Aorta (tissue), 5 donors: ENCODE measurements around the gene SOCS2. TPM values are rescaled to one million over a fixed set of nuclear protein-coding genes. Genes with fewer than 3 reads are reported as not detected.

Source experiments
- ATAC-seq: fragments of 200-7000 bp; cut with Tn5 transposase; one replicate; pipeline ENCODE4 v1.9.1; 2022; ENCODE audit warnings: moderate library complexity; ENCODE audit not compliant: low FRiP score
- DNase-seq, 2 donors: peaks; one replicate each; pipeline ENCODE4 v3.0.0-alpha.2; 2020
- H3K27ac ChIP-seq, 2 donors: one replicate each; pipeline ENCODE4 v1.5.1; 2013; ENCODE audit warnings: low read length in 2 of 2, mild to moderate bottlenecking in 2 of 2, moderate library complexity in 2 of 2, control low read depth in 1 of 2, inconsistent platforms in 1 of 2, low read depth in 1 of 2
- H3K27me3 ChIP-seq, 2 donors: one replicate each; pipeline ENCODE4 v1.6.1; 2013; ENCODE audit warnings: control low read depth in 1 of 2, low read length in 1 of 2, mild to moderate bottlenecking in 1 of 2, moderate library complexity in 1 of 2; ENCODE audit not compliant: insufficient read depth in 2 of 2, control insufficient read depth in 1 of 2
- H3K36me3 ChIP-seq, 2 donors: one replicate each; pipeline ENCODE4 v1.6.1; 2013; ENCODE audit warnings: control low read depth in 1 of 2, low read length in 1 of 2, mild to moderate bottlenecking in 1 of 2; ENCODE audit not compliant: insufficient read depth in 2 of 2, control insufficient read depth in 1 of 2
- H3K4me1 ChIP-seq, 2 donors: one replicate each; pipeline ENCODE4 v1.6.1; 2013; ENCODE audit warnings: low read length in 2 of 2, control low read depth in 1 of 2, mild to moderate bottlenecking in 1 of 2, moderate library complexity in 1 of 2; ENCODE audit not compliant: insufficient read depth in 2 of 2, control insufficient read depth in 1 of 2
- H3K4me3 ChIP-seq, 2 donors: one replicate each; pipeline ENCODE4 v1.5.1; 2013; ENCODE audit warnings: low read length in 2 of 2, control low read depth in 1 of 2, mild to moderate bottlenecking in 1 of 2
- H3K9me3 ChIP-seq: one replicate; pipeline ENCODE4 v1.6.1; 2013; ENCODE audit warnings: mild to moderate bottlenecking, low read length; ENCODE audit not compliant: control insufficient read depth
- WGBS, 2 donors: extraction: QIAGEN DNeasy Blood & Tissue Kit; methylation state at CpG; one replicate each; pipeline ENCODE4 v1.1.7; 2013; 5-methylcytosine and 5-hydroxymethylcytosine counted together
- intact Hi-C, 2 donors: fragments of 100-400 bp; cut with DNase I; formaldehyde crosslinking; loops; one replicate each; pipeline versions ENCODE4 v1.14.2 to v1.15.0; 2022
- polyA plus RNA-seq, 2 donors: library from polyadenylated mRNA; stranded (reverse); fragments of 200-250 nt; gene quantifications; one replicate each; pipeline ENCODE4 v1.2.3, GENCODE V29; 2013
- total RNA-seq, 2 donors: library from RNA; stranded (reverse); fragmentation: NEBNext Ultra II Directional; extraction: Animal tissue kit (Norgen Biotek cat#: 25700); gene quantifications; one replicate each; pipeline ENCODE4 v1.2.1, GENCODE V29; 2021
- donor health status: healthy with polysubstance abuse.
- donor health status: Bipolar disorder and iron deficiency.
- donor health status: DM: no; HTN: no; CAD: no.
- donor health status: DM: no; HTN: no; CAD: no.
- donor health status: DM: yes; HTN: yes; CAD: no.

The SOCS2 gene
- total and polyA plus RNA-seq, 4 donors = 14.3 to 27.1 (median 23.6) TPM

GRCh38 chr12:93583627-93584392 lies 11.3 kb downstream of the SOCS2 start:
- intact Hi-C loops = no loop called here
- WGBS, 2 donors = 92 to 96% methylated on average over 5 of the region's 5 CpGs
- Histone ChIP-seq H3K27ac (no peak overlapping the region), H3K4me1 (no peaks in the 10 kb centered on the region), H3K4me3 (no peak overlapping the region), H3K36me3 (no peaks in the 10 kb centered on the region), H3K9me3 (no peaks in the 10 kb centered on the region), H3K27me3 (no peaks in the 10 kb centered on the region)
- DNase-seq (no peak), ATAC-seq (no peak)

- Histone ChIP-seq H3K4me3 (no peak overlapping the region), H3K36me3 (no peaks in the 10 kb centered on the region), H3K9me3 (no peaks in the 10 kb centered on the region), H3K4me1 (no peaks in the 10 kb centered on the region), H3K27me3 (no peaks in the 10 kb centered on the region), H3K27ac (no peak overlapping the region)
- WGBS, 2 donors = 93 to 100% methylated on average over 2 of the region's 2 CpGs
- DNase-seq = no peak
- intact Hi-C loops = no loop called here
- no peak for ATAC-seq
Measured at GRCh38 chr12:93585247-93585646, 12.8 kb downstream of the SOCS2 start.

DNA sequence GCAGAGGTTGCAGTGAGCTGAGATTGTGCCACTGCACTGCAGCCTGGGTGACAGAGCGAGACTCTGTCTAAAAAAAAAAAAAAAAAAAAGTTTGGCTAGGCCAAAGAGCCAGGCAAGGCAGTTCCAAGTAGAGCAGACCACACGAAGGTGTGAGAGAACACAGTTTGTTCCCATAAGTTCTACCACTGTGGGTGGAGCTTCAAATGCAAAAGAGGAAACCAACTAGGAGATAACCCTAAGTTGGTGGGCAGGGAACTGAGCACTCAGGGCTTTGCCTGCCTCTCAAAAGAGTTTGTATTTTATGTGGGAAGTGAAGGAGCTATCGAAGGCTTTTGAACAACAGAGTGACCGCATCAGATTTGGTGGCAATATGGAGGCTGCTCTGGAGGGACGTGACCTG lies 15.1 kb downstream of the SOCS2 start:
- no peak overlapping the region for H3K4me3 ChIP-seq
- no peaks in the 10 kb centered on the region for H3K27me3 ChIP-seq
- 85 to 86% methylated on average over 5 of the region's 5 CpGs for WGBS, 2 donors
- no peak overlapping the region for H3K27ac ChIP-seq
- DNase-seq = no peak
- ATAC-seq = no peak
- no peaks in the 10 kb centered on the region for H3K9me3 ChIP-seq
- H3K4me1 ChIP-seq = peaks cover 0 to 3% of the 10 kb centered on the region in 2 donors
- intact Hi-C loops = no loop called here
- H3K36me3 ChIP-seq = no peaks in the 10 kb centered on the region

- DNase-seq (no peak), ATAC-seq (no peak)
- WGBS, 2 donors = 83 to 90% methylated on average over 2 of the region's 2 CpGs
- Histone ChIP-seq H3K4me1 (peaks cover 0 to 3% of the 10 kb centered on the region in 2 donors), H3K9me3 (no peaks in the 10 kb centered on the region), H3K36me3 (no peaks in the 10 kb centered on the region), H3K27me3 (no peaks in the 10 kb centered on the region), H3K27ac (no peak overlapping the region), H3K4me3 (no peak overlapping the region)
- intact Hi-C loops = no loop called here
Measured at GRCh38 chr12:93589081-93589480, 16.6 kb downstream of the SOCS2 start.

GRCh38 chr12:93591137-93591868 lies 18.8 kb downstream of the SOCS2 start:
- H3K4me3 ChIP-seq = peak overlapping the region; percentile 54 to 88
- peaks cover 0 to 3% of the 10 kb centered on the region in 2 donors for H3K4me1 ChIP-seq
- ATAC-seq (peak; percentile 94), DNase-seq (peak; percentile 88 to 90)
- intact Hi-C loops = loop anchor here in 1 of 2 donors (2.0 kb wide), 1 partner anchor 19 kb away; the partner anchor contains the start of gene SOCS2
- H3K27ac ChIP-seq = peak overlapping the region in 1 of 2 donors; percentile 79
- no peaks in the 10 kb centered on the region for H3K36me3 ChIP-seq
- no peaks in the 10 kb centered on the region for H3K9me3 ChIP-seq
- 2 to 3% methylated on average over 37 of the region's 37 CpGs for WGBS, 2 donors
- H3K27me3 ChIP-seq = no peaks in the 10 kb centered on the region

DNA sequence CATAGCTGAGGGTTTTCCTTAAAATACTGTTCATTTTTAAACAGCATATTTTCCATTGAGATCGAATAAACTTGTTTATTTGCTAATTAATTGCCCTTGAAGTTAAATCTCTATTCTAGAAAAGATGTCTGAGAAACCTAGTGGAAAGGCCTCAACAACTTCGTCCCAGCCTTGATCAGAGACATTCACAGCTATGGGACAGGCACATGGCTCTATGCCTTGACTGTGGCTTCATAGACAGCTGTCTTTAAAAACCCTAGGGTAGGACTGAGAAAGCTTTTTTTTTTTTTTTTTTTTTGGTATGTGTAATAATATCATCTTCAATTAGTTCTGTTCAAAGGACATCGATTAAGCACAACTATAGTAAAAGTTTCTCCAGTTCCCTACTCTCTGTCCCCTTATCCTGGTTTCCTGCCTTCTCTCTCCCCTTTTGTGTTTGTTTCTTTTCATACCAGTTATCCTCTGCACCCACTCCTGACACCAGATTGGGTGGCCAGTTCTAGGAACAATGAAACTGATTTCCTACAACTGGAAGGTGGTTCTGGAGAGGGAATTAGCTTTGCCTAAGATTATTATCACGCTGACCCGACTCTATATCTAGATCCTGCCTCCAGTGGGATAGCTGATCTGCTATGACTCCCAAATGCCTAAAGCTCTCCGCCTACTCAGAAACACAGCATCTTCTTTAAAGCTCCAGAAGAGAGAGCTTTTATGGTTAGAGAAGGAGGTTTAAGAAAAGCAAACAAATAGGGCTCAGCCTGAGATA lies 20.3 kb downstream of the SOCS2 start:
- Histone ChIP-seq H3K36me3 (no peaks in the 10 kb centered on the region), H3K4me1 (peaks cover 0 to 3% of the 10 kb centered on the region in 2 donors), H3K27me3 (no peaks in the 10 kb centered on the region), H3K27ac (peak overlapping the region in 1 of 2 donors; percentile 25), H3K9me3 (no peaks in the 10 kb centered on the region), H3K4me3 (no peak overlapping the region)
- ATAC-seq = no peak
- intact Hi-C loops = no loop called here
- no peak for DNase-seq
- WGBS, 2 donors = 92 to 97% methylated on average over 6 of the region's 6 CpGs

- no peak for ATAC-seq
- WGBS, 2 donors = 87 to 96% methylated on average over 2 of the region's 2 CpGs
- H3K27ac ChIP-seq = no peak overlapping the region
- intact Hi-C loops = no loop called here
- peaks cover 0 to 3% of the 10 kb centered on the region in 2 donors for H3K4me1 ChIP-seq
- DNase-seq = no peak
- H3K36me3 ChIP-seq = no peaks in the 10 kb centered on the region
- H3K9me3 ChIP-seq = no peaks in the 10 kb centered on the region
- no peaks in the 10 kb centered on the region for H3K27me3 ChIP-seq
- no peak overlapping the region for H3K4me3 ChIP-seq
Measured at GRCh38 chr12:93593843-93594242, 21.4 kb downstream of the SOCS2 start.

- Histone ChIP-seq H3K4me1 (peaks cover 0 to 3% of the 10 kb centered on the region in 2 donors), H3K4me3 (no peak overlapping the region), H3K27ac (no peak overlapping the region), H3K36me3 (no peaks in the 10 kb centered on the region), H3K9me3 (no peaks in the 10 kb centered on the region), H3K27me3 (no peaks in the 10 kb centered on the region)
- WGBS, 2 donors = 79 to 85% methylated on average over 6 of the region's 6 CpGs
- DNase-seq = no peak
- ATAC-seq = no peak
- intact Hi-C loops = no loop called here
Measured at GRCh38 chr12:93594766-93595311, 22.4 kb downstream of the SOCS2 start.
